ENCODE results near the gene TMEM88. TPM values are rescaled to one million over a fixed set of nuclear protein-coding genes. Genes with fewer than 3 reads are reported as not detected.

Gene TMEM88
- total RNA-seq, 1 experiment from 2014 or later: 11.3 TPM

DNA sequence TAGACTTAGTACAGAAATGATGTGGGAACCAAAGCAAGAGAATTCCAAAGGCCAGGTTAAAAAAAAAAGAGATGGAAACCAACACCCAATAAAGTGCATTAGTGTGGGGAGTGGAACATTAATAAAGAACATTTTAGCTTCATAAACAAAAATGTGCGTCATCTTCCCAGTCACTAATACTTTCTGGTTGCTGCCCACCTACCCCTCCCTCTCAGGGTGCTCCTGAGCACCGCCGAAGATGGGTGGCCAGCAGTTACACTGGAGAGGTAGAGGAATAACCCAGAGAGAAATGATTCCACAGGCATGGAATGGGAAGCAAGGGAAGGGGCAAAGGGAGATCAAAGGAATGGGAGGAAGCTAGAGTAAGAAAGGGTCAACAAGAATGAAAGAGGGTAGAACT is 27.8 kb downstream of the TMEM88 start:
- Mint-ChIP-seq H3K36me3 (ENCODE audit: insufficient read depth in 1 of 3, low read depth in 3 of 3) (peaks cover 0 to 4% (median 0%) of the 10 kb centered on the region in 3 experiments; a peak in 1 of 7 replicates), H3K9me3 (no peaks in the 10 kb centered on the region), H3K27me3 (ENCODE audit: low read depth) (no peaks in the 10 kb centered on the region; the same call in none of the 2 replicates), H3K4me3 (no peak overlapping the region), H3K4me1 (peaks cover 0 to 3% of the 10 kb centered on the region in 2 experiments; a peak in 3 of 4 replicates), H3K27ac (no peak overlapping the region)
- Histone ChIP-seq H3K18ac (ENCODE audit: insufficient read length, low read depth, low read length) (no peak overlapping the region), H4K8ac (replicated peaks; ENCODE audit: insufficient read length, low read depth, low read length) (no peak overlapping the region), H2BK20ac (ENCODE audit: low read depth, low read length, poor library complexity, severe bottlenecking) (no peak overlapping the region), H3K9ac (ENCODE audit: extremely low read depth, insufficient read length, low read length) (no peak overlapping the region), H2BK12ac (ENCODE audit: insufficient read length, low read depth, low read length) (no peak overlapping the region), H2BK5ac (ENCODE audit: insufficient read length, low read length) (no peak overlapping the region), H3K23ac (ENCODE audit: insufficient read length, low read depth, low read length) (no peak overlapping the region), H3K4me1 (ENCODE audit: insufficient read depth, low read length) (no peaks in the 10 kb centered on the region), H4K5ac (ENCODE audit: insufficient read length, low read depth, low read length) (no peak overlapping the region), H3K4ac (ENCODE audit: low read depth, low read length) (no peak overlapping the region), H2AFZ (ENCODE audit: low read length) (no peak overlapping the region), H3K27me3 (ENCODE audit: insufficient read depth, low read length) (no peaks in the 10 kb centered on the region; the same call in 1 of the 2 replicates), H4K20me1 (ENCODE audit: control insufficient read depth, insufficient read depth, insufficient read length) (no peaks in the 10 kb centered on the region), H3K27ac (ENCODE audit: insufficient read length, low read depth, low read length) (no peak overlapping the region), H3T11ph (ENCODE audit: low read length) (no peak overlapping the region), H3K23me2 (ENCODE audit: insufficient read length, low read depth, low read length, poor library complexity, severe bottlenecking) (peaks cover 22% of the 10 kb centered on the region), H3K9me3 (ENCODE audit: control insufficient read depth, low read depth, low read length) (no peaks in the 10 kb centered on the region), H3K79me1 (ENCODE audit: insufficient read depth, low read depth, low read length, poor library complexity, severe bottlenecking) (no peaks in the 10 kb centered on the region), H2BK15ac (ENCODE audit: low read depth, low read length) (no peak overlapping the region), H2BK120ac (ENCODE audit: low read depth, low read length, poor library complexity, severe bottlenecking) (no peak overlapping the region), H3K56ac (ENCODE audit: insufficient read length, low read depth, low read length) (no peak overlapping the region), H3K79me2 (ENCODE audit: insufficient read depth, low read length) (no peaks in the 10 kb centered on the region), H3K14ac (ENCODE audit: insufficient read depth, low read length) (no peak overlapping the region), H4K91ac (ENCODE audit: insufficient read length, low read depth, low read length) (no peak overlapping the region), H3K4me2 (ENCODE audit: insufficient read depth, insufficient read length, low read length) (no peak overlapping the region), H2AK5ac (ENCODE audit: insufficient read length, low read length) (no peak overlapping the region)
- WGBS (ENCODE audit: extremely low coverage, insufficient read length, low lambda C conversion rate): no CpG with 5 or more reads among the region's 3 CpGs
- TF ChIP-seq, protein P1, sequence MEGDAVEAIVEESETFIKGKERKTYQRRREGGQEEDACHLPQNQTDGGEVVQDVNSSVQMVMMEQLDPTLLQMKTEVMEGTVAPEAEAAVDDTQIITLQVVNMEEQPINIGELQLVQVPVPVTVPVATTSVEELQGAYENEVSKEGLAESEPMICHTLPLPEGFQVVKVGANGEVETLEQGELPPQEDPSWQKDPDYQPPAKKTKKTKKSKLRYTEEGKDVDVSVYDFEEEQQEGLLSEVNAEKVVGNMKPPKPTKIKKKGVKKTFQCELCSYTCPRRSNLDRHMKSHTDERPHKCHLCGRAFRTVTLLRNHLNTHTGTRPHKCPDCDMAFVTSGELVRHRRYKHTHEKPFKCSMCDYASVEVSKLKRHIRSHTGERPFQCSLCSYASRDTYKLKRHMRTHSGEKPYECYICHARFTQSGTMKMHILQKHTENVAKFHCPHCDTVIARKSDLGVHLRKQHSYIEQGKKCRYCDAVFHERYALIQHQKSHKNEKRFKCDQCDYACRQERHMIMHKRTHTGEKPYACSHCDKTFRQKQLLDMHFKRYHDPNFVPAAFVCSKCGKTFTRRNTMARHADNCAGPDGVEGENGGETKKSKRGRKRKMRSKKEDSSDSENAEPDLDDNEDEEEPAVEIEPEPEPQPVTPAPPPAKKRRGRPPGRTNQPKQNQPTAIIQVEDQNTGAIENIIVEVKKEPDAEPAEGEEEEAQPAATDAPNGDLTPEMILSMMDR (conservative IDR thresholded peaks at IDR 0.05): no peak
- DNase-seq: peak; percentile 26
